HS-27A (cell line): ENCODE data around the gene PIGL.
"Not testable (repeated sequence)": the region's sequence is repeated elsewhere in the genome, so short reads cannot be mapped to it uniquely, and the experiment has no call there.

Experiments
- DNase-seq: peaks from one replicate; pipeline ENCODE4 v3.0.0-alpha.2; 2012; ENCODE audit warnings: low read depth, missing footprints

PIGL gene

GRCh38 chr17:16312061-16312460 is 95.1 kb downstream of the PIGL start:
- not testable (repeated sequence) for DNase-seq

DNA sequence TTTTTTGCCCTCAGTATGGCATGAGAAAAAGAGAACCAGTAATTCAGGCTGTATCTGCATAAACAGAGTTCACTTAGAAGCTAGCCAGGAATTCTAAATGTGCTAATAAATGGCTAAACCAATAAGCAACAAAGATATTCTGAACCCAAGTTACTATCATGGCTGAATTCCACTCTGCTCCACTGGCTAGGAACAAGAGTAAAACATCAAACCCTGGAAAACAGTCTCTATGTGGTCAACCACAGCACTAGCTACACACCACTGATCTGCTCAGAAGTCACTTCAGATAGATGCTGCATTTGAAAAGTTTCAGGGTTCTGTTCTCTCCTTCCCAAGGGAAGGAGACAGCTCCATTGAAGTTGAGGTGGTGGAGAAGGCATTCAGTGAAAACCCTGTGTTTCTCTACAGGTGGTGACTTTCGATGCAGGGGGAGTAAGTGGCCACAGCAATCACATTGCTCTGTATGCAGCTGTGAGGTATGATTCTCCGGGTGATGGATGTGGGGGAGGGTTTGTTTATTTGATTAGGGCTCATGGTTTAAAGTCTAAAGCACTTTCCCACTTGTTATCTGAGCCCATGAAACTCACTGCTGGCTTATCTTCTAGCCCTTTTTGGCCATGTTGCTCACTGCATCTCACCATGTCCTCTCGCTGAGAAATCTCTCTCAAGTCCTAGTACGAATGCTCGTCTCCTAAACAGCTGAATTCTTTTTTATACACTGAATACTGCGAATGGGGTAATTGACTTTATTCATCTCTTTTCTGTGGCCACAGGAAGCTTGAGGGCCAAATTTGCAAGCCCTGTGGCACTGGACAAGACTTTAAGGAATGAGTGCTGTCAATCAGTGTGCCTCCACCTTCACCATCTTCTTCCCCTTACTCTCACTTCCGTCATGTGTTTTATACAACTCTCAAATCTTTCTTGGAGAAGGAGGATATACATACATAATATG is 96.4 kb downstream of the PIGL start:
- no peak for DNase-seq

GRCh38 chr17:16314189-16314588 is 97.2 kb downstream of the PIGL start:
- DNase-seq, result no peak

- DNase-seq, result no peak
Measured at GRCh38 chr17:16314859-16315258, 97.8 kb downstream of the PIGL start.

- DNase-seq, result no peak
Measured at GRCh38 chr17:16319969-16320368, 103.0 kb downstream of the PIGL start.

GRCh38 chr17:16322636-16323035 is 105.6 kb downstream of the PIGL start:
- peak; percentile 75 for DNase-seq

DNA sequence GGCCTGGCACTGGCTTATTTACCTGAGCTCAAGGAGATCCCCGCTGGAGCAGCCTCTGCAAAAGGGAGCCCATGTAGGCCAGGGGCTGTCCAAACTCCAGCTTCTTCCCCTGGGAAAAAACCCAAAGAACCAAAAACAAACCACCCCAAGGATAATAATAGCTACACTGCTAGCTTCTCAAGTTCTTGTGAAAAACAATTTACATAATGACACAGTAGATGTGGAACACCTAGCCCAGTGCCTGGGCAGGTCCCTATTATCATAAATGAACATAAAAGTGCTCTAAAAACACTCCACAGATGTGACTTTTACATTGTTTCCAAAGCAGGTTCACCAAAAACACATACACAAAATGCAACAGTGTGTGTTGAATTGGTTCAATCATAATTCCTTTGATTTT is 109.0 kb downstream of the PIGL start:
- DNase-seq, result no peak

- DNase-seq, result no peak
Measured at GRCh38 chr17:16327018-16327417, 110.0 kb downstream of the PIGL start.

GRCh38 chr17:16328997-16329396 is 112.0 kb downstream of the PIGL start:
- DNase-seq, result no peak

- no peak for DNase-seq
Measured at GRCh38 chr17:16329519-16330271, 112.7 kb downstream of the PIGL start.

GRCh38 chr17:16338391-16338790 is 121.4 kb downstream of the PIGL start:
- DNase-seq, result no peak

DNA sequence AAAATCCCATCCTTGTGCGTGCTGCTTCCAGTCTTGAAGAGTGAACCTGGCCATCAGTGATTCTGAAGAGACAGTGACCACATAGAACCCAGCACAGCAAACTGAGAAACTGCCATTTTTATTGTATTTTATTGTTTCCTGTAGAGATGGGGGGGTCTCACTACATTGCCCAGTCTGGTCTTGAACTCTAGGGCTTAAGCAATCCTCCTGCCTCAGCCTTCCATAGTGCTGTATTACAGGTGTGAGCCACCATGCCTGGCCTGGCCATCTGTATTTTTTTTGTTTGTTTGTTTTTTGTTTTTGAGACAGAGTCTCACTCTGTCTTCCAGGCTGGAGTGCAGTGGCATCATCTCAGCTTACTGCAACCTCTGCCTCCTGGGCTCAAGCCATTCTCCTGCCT is 122.4 kb downstream of the PIGL start:
- no peak for DNase-seq

GRCh38 chr17:16339959-16340358 is 122.9 kb downstream of the PIGL start:
- no peak for DNase-seq

- DNase-seq, result no peak
Measured at GRCh38 chr17:16342979-16343378, 126.0 kb downstream of the PIGL start.

- DNase-seq, result no peak
Measured at GRCh38 chr17:16343569-16343968, 126.6 kb downstream of the PIGL start.

DNA sequence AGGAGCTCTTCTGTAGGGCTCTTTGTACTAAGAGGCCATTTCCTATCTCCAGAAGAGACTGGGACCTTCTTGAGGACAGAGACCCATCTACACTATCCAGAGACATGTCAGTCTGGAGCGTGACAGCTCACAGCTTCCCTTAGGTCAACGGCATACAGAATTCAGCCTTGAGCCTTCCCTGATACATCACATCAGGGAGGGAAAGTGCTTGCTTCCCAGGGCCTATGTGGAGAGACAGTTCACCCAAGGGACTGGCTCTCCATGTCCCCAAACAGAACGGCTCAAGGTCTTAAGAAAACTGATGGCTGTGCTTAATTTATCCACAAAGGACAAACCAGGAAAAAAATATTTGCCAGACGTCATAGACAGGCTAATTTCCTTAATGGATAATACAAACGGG is 128.6 kb downstream of the PIGL start:
- no peak for DNase-seq

DNA sequence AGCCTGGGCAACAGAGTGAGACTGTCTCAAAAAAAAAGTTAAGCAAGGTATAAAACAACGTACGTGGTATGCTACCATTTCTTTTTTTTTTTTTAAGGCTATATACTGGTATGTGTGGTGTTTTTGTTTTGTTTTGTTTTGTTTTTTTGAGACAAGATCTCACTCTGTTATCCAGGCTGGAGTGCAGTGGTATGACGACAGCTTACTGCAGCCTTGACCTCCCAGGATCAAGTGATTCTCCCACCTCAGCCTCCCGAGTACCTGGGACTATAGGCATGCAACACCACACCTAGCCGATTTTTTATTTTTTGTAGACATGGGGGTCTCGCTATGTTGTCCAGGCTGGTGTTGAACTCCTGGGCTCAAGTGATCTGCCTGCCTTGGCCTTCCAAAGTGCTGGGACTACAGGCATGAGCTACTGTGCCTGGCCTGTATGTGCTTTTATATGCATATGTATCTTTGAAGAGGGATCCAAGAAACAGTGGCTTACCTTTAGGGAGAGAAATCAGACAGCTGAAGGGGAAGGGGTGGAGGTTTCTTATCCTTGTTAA is 129.8 kb downstream of the PIGL start:
- no peak for DNase-seq

- no peak for DNase-seq
Measured at GRCh38 chr17:16348586-16348985, 131.6 kb downstream of the PIGL start.

GRCh38 chr17:16349431-16349830 is 132.4 kb downstream of the PIGL start:
- no peak for DNase-seq

- DNase-seq, result no peak
Measured at GRCh38 chr17:16351831-16352230, 134.8 kb downstream of the PIGL start.

DNA sequence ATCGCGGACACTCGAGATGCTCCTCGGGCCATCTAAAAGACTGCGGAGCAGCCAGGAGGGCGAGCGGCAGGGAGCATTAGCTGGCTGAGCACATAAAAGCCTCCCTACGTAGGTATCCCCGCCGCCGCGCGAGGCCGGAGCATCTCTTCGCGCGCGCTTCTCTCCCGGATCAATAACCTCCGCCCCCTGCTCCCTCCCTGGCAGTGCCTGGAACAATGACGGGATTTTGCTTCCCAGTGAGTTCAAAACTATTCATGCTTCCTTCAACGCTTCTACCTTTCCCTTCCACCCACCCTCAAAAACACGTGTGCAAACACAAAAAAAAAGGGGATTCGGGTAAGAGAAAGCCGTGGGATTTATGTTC is 135.3 kb downstream of the PIGL start:
- DNase-seq, result no peak

- no peak for DNase-seq
Measured at GRCh38 chr17:16352667-16353316, 135.8 kb downstream of the PIGL start.
